Measurements from ENCODE around the gene RNPEPL1. TPM values are rescaled to one million over a fixed set of nuclear protein-coding genes. Genes with fewer than 3 reads are reported as not detected.

Gene RNPEPL1
- total RNA-seq, 1 experiment from 2014 or later = 22.6 TPM

DNA sequence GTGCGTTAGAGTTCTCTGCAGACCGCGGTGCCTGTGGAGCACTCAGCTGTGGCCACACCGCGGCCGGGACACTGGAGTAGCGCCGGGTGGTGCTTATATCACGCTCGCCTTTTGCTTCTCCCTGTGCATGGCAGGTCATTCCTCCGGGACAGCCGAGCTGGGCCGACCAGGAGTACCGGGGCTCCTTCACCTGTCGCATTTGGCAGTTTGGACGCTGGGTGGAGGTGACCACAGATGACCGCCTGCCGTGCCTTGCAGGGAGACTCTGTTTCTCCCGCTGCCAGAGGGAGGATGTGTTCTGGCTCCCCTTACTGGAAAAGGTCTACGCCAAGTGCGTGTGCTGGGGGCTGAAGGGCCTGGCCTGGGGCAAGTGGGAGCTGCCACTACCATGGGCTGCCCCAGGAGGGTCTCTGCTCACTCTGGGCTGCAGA is 22.4 kb downstream of the RNPEPL1 start:
- H3K27ac Mint-ChIP-seq (ENCODE audit: unreplicated experiment) = no peak overlapping the region
- Histone ChIP-seq H3K27me3 (replicated peaks; ENCODE audit: control insufficient read depth, insufficient read depth, low read length) (no peaks in the 10 kb centered on the region), H3K4me3 (ENCODE audit: low read depth, low read length) (no peak overlapping the region), H3K9me3 (no peaks in the 10 kb centered on the region), H3K36me3 (ENCODE audit: control insufficient read depth, insufficient read depth, low read length) (no peaks in the 10 kb centered on the region), H3K4me1 (no peaks in the 10 kb centered on the region)
- POLR2A ChIA-PET = no interaction called here
- BruUV-seq (replicated peaks) = no TSS peak
- no peak overlapping the region for H3K4me3 Mint-ChIP-seq (ENCODE audit: unreplicated experiment)
- no peaks in the 10 kb centered on the region for H3K9me3 Mint-ChIP-seq (ENCODE audit: unreplicated experiment)
- DNase-seq = no peak
- H3K36me3 Mint-ChIP-seq (ENCODE audit: insufficient read depth, unreplicated experiment) = peaks cover 4% of the 10 kb centered on the region
- intact Hi-C loops (cut with micrococcal nuclease; ENCODE audit: unreplicated experiment) = no loop called here
- H3K4me1 Mint-ChIP-seq (ENCODE audit: low read depth, unreplicated experiment) = peaks cover 16% of the 10 kb centered on the region
- no peak for TF ChIP-seq CTCF (IDR thresholded peaks at IDR 0.05; ENCODE audit: insufficient read depth in 1 of 2, low read depth in 1 of 2, low read length in 1 of 2, severe bottlenecking in 1 of 2, unreplicated experiment in 1 of 2)
- CTCF ChIA-PET = no interaction called here
- no peaks in the 10 kb centered on the region for H3K27me3 Mint-ChIP-seq (ENCODE audit: insufficient read depth, unreplicated experiment)

DNA sequence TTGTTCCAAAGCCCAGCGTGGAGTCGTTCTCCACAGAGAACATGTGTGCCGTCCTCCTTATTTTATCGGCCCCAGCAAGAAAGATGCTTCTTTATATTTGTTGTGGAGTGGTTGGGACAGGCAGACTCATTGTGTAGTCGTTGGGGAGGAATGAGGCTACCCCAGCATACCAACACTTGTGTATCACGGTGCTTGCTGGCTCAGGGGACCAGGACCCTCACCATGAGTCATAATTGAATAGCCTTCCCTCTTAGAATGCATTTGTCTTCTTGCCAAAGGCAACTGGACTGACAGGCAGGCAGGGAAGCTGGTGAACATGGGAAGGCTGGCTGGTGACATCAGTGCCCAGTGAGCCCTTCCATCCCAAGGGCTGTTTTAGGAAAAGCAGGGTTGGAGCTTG is 22.9 kb downstream of the RNPEPL1 start:
- Histone ChIP-seq H3K4me3 (ENCODE audit: low read depth, low read length) (no peak overlapping the region), H3K36me3 (ENCODE audit: control insufficient read depth, insufficient read depth, low read length) (no peaks in the 10 kb centered on the region), H3K9me3 (no peaks in the 10 kb centered on the region), H3K4me1 (no peaks in the 10 kb centered on the region), H3K27me3 (replicated peaks; ENCODE audit: control insufficient read depth, insufficient read depth, low read length) (no peaks in the 10 kb centered on the region)
- H3K27ac Mint-ChIP-seq (ENCODE audit: unreplicated experiment) = no peak overlapping the region
- H3K4me1 Mint-ChIP-seq (ENCODE audit: low read depth, unreplicated experiment) = peaks cover 16% of the 10 kb centered on the region
- POLR2A ChIA-PET = no interaction called here
- no TSS peak for BruUV-seq (replicated peaks)
- CTCF ChIA-PET = no interaction called here
- no peak for DNase-seq
- TF ChIP-seq CTCF (IDR thresholded peaks at IDR 0.05; ENCODE audit: insufficient read depth in 1 of 2, low read depth in 1 of 2, low read length in 1 of 2, severe bottlenecking in 1 of 2, unreplicated experiment in 1 of 2) = no peak
- no peaks in the 10 kb centered on the region for H3K36me3 Mint-ChIP-seq (ENCODE audit: insufficient read depth, unreplicated experiment)
- H3K27me3 Mint-ChIP-seq (ENCODE audit: insufficient read depth, unreplicated experiment) = no peaks in the 10 kb centered on the region
- H3K9me3 Mint-ChIP-seq (ENCODE audit: unreplicated experiment) = no peaks in the 10 kb centered on the region
- H3K4me3 Mint-ChIP-seq (ENCODE audit: unreplicated experiment) = no peak overlapping the region
- intact Hi-C loops (cut with micrococcal nuclease; ENCODE audit: unreplicated experiment) = no loop called here

DNA sequence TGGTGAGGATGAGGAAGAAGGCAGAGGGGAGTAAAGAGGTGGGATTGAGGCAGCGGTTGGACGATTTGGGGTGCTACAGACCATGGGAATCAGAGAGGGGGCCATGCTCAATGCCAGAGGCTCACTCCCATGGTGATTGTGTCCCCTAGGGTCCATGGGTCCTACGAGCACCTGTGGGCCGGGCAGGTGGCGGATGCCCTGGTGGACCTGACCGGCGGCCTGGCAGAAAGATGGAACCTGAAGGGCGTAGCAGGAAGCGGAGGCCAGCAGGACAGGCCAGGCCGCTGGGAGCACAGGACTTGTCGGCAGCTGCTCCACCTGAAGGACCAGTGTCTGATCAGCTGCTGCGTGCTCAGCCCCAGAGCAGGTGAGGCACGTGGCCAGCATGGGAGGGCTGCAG is 23.5 kb downstream of the RNPEPL1 start:
- intact Hi-C loops (cut with micrococcal nuclease; ENCODE audit: unreplicated experiment) = no loop called here
- no TSS peak for BruUV-seq (replicated peaks)
- ChIA-PET POLR2A (no interaction called here), CTCF (no interaction called here)
- no peak overlapping the region for H3K4me3 ChIP-seq (ENCODE audit: low read depth, low read length)
- H3K4me1 ChIP-seq = no peaks in the 10 kb centered on the region
- no peak for TF ChIP-seq CTCF (IDR thresholded peaks at IDR 0.05; ENCODE audit: insufficient read depth in 1 of 2, low read depth in 1 of 2, low read length in 1 of 2, severe bottlenecking in 1 of 2, unreplicated experiment in 1 of 2)
- no peaks in the 10 kb centered on the region for H3K27me3 Mint-ChIP-seq (ENCODE audit: insufficient read depth, unreplicated experiment)
- no peak overlapping the region for H3K4me3 Mint-ChIP-seq (ENCODE audit: unreplicated experiment)
- no peaks in the 10 kb centered on the region for H3K36me3 Mint-ChIP-seq (ENCODE audit: insufficient read depth, unreplicated experiment)
- H3K9me3 ChIP-seq = no peaks in the 10 kb centered on the region
- no peaks in the 10 kb centered on the region for H3K27me3 ChIP-seq (replicated peaks; ENCODE audit: control insufficient read depth, insufficient read depth, low read length)
- H3K9me3 Mint-ChIP-seq (ENCODE audit: unreplicated experiment) = no peaks in the 10 kb centered on the region
- no peak overlapping the region for H3K27ac Mint-ChIP-seq (ENCODE audit: unreplicated experiment)
- no peaks in the 10 kb centered on the region for H3K36me3 ChIP-seq (ENCODE audit: control insufficient read depth, insufficient read depth, low read length)
- no peak for DNase-seq
- H3K4me1 Mint-ChIP-seq (ENCODE audit: low read depth, unreplicated experiment) = peaks cover 16% of the 10 kb centered on the region
